Measurements from ENCODE around the gene WRAP53.
"Not testable (repeated sequence)": the region's sequence is repeated elsewhere in the genome, so short reads cannot be mapped to it uniquely, and the experiment has no call there.

Gene WRAP53

DNA sequence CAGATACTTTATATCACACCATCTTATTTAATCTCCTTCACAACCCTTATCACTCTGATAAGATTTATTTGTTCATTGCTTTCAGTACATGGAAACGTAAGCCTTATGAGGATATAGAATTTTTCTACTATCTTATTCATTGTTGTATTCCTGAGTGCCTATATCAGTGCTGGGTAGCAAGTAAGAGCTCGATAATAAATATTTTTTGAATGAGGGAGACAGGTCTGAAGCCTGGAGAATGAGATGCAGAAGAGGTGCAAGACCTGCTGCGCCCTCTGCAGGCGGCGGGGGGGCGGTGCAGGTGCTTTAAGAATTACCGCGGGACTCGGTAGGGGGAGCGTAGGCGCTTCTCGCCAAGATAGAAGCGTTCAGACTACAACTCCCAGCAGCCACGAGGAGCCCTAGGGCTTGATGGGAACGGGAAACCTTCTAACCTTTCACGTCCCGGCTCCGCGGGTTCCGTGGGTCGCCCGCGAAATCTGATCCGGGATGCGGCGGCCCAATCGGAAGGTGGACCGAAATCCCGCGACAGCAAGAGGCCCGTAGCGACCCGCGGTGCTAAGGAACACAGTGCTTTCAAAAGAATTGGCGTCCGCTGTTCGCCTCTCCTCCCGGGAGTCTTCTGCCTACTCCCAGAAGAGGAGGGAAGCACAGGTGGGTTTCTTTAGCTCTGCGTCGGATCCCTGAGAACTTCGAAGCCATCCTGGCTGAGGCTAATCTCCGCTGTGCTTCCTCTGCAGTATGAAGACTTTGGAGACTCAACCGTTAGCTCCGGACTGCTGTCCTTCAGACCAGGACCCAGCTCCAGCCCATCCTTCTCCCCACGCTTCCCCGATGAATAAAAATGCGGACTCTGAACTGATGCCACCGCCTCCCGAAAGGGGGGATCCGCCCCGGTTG is at the start of gene WRAP53:
Gene WRAP53, plus strand, starts transcription at position 570 of the 900 bp plus-strand sequence. Its CDS starts 172 bp downstream, at position 742.
- H3K4me3 ChIP-seq (ENCODE audit: low read length), result peak within 1 kb of the TSS; percentile 97
- DNase-seq (ENCODE audit: low read depth), result peak; percentile 96
- TF ChIP-seq, protein P1, sequence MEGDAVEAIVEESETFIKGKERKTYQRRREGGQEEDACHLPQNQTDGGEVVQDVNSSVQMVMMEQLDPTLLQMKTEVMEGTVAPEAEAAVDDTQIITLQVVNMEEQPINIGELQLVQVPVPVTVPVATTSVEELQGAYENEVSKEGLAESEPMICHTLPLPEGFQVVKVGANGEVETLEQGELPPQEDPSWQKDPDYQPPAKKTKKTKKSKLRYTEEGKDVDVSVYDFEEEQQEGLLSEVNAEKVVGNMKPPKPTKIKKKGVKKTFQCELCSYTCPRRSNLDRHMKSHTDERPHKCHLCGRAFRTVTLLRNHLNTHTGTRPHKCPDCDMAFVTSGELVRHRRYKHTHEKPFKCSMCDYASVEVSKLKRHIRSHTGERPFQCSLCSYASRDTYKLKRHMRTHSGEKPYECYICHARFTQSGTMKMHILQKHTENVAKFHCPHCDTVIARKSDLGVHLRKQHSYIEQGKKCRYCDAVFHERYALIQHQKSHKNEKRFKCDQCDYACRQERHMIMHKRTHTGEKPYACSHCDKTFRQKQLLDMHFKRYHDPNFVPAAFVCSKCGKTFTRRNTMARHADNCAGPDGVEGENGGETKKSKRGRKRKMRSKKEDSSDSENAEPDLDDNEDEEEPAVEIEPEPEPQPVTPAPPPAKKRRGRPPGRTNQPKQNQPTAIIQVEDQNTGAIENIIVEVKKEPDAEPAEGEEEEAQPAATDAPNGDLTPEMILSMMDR (conservative IDR thresholded peaks at IDR 0.05; ENCODE audit: low read depth, low read length), result peak; percentile 94

DNA sequence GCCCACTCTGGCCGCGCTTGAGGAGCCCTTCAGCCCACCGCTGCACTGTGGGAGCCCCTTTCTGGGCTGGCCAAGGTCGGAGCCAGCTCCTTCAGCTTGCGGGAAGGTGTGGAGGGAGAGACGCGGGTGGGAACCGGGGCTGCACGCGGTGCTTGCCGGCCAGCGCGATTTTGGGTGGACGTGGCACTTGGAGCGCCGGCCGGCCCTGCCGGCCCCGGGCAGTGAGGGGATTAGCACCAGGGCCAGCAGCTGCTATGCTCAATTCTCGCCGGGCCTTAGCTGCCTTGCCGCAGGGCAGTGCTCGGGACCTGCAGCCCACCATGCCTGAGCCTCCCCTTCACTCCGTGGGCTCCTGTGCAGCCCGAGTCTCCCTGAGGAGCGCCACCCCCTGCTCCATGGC is 47.5 kb upstream of the WRAP53 start:
- H3K4me3 ChIP-seq (ENCODE audit: low read length), result no peak overlapping the region
- DNase-seq (ENCODE audit: low read depth), result no peak
- TF ChIP-seq, protein P1 (conservative IDR thresholded peaks at IDR 0.05; ENCODE audit: low read depth, low read length), result no peak

- not testable (repeated sequence) for DNase-seq (ENCODE audit: low read depth); H3K4me3 ChIP-seq (ENCODE audit: low read length)
Measured at GRCh38 chr17:7641635-7642034, 46.6 kb upstream of the WRAP53 start.

- no peak for DNase-seq (ENCODE audit: low read depth)
- TF ChIP-seq, protein P1 (conservative IDR thresholded peaks at IDR 0.05; ENCODE audit: low read depth, low read length), result no peak
- no peak overlapping the region for H3K4me3 ChIP-seq (ENCODE audit: low read length)
Measured at GRCh38 chr17:7644775-7645174, 43.5 kb upstream of the WRAP53 start.

GRCh38 chr17:7646457-7646856 is 41.8 kb upstream of the WRAP53 start:
- no peak for DNase-seq (ENCODE audit: low read depth)
- H3K4me3 ChIP-seq (ENCODE audit: low read length), result no peak overlapping the region
- TF ChIP-seq, protein P1 (conservative IDR thresholded peaks at IDR 0.05; ENCODE audit: low read depth, low read length), result no peak

DNA sequence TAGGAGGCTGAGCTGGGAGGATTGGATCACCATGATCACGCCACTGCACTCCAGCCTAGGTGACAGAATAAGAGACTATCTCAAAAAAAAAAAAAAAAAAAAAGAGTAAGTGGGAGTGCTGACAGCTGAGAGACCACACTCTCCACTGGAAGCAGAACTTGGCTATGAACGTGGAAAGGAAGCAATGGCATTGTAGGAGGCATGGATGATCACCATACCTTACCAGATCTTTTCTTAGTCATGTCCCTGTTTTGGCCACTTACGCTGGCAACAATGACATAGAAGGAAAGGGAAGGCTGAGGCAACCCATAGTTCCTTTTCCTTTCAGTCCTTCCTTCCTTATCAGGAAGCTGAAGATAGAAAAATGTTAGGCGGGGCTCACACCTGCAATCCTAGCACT is 41.3 kb upstream of the WRAP53 start:
- no peak for DNase-seq (ENCODE audit: low read depth)
- no peak overlapping the region for H3K4me3 ChIP-seq (ENCODE audit: low read length)
- TF ChIP-seq, protein P1 (conservative IDR thresholded peaks at IDR 0.05; ENCODE audit: low read depth, low read length), result no peak

- peak within 1 kb of the TSS; percentile 38 for H3K4me3 ChIP-seq (ENCODE audit: low read length)
- no peak for DNase-seq (ENCODE audit: low read depth)
- TF ChIP-seq, protein P1 (conservative IDR thresholded peaks at IDR 0.05; ENCODE audit: low read depth, low read length), result no peak
Measured at GRCh38 chr17:7650509-7651096, 37.7 kb upstream of the WRAP53 start, which contains the start of gene ATP1B2. ATP1B2 (plus strand) TSS chr17:7650926; CDS start chr17:7651519, 593 bp downstream.

All from retinal pigment epithelial cell (primary cell).